SJCRH30 (cell line): Measurements from ENCODE around the gene GRID1. TPM values are rescaled to one million over a fixed set of nuclear protein-coding genes. Genes with fewer than 3 reads are reported as not detected.

ENCODE experiments used
- DNase-seq, 2 experiments: peaks; one replicate each; pipeline ENCODE4 v3.0.0-alpha.2; 2015 to 2020
- H3K27ac ChIP-seq: fragments of 250-450 bp; sonication (Bioruptor Pico); 2 replicates; pipeline ENCODE4 v1.5.1; 2020; ENCODE audit warnings: mild to moderate bottlenecking, moderate library complexity
- H3K27me3 ChIP-seq: fragments of 250-450 bp; sonication (Bioruptor Pico); 2 replicates; pipeline ENCODE4 v1.5.1; 2020; ENCODE audit warnings: mild to moderate bottlenecking, moderate library complexity
- H3K36me3 ChIP-seq: fragments of 250-450 bp; sonication (Bioruptor Pico); 2 replicates; pipeline ENCODE4 v1.5.1; 2020; ENCODE audit warnings: mild to moderate bottlenecking, moderate library complexity
- H3K4me1 ChIP-seq: fragments of 250-450 bp; sonication (Bioruptor Pico); 2 replicates; pipeline ENCODE4 v1.5.1; 2020; ENCODE audit warnings: mild to moderate bottlenecking, moderate library complexity
- H3K4me3 ChIP-seq: fragments of 250-450 bp; sonication (Bioruptor Pico); 2 replicates; pipeline ENCODE4 v1.5.1; 2020; ENCODE audit warnings: mild to moderate bottlenecking, moderate library complexity
- H3K9me3 ChIP-seq: fragments of 250-450 bp; sonication (Bioruptor Pico); replicated peaks from 2 replicates; pipeline ENCODE4 v1.5.1; 2020; ENCODE audit warnings: mild to moderate bottlenecking, moderate library complexity
- total RNA-seq: library from RNA; depleted of rRNA; stranded (reverse); fragments of >200 nt; shearing (Covaris generic); gene quantifications from 2 replicates; pipeline ENCODE4 v1.2.3, GENCODE V29; 2014; rRNA removed

The GRID1 gene
- total RNA-seq, 1 experiment from 2014 or later: not detected

DNA sequence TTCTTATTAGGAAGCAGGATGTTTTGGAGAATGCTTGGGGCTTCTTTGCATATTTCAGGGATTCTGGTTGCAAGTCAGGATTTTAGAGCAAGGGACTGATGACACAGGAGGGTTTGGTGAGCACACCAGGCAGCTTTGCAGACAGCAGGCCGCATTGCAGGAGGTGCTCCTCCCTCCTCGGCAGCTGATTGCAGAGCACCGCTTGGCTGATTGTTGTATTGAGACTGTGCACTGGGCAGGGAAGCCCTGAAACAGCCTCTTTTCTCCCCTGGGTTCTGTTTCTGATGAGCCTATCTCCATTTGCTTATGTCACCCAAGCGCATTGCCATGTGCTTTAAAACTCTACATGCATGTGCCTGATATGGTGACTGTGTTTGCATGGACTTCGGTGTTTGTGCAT, 769.6 kb downstream of the GRID1 start:
- no peaks in the 10 kb centered on the region for H3K4me1 ChIP-seq
- H3K36me3 ChIP-seq: no peaks in the 10 kb centered on the region
- no peaks in the 10 kb centered on the region for H3K9me3 ChIP-seq
- no peaks in the 10 kb centered on the region for H3K27me3 ChIP-seq
- DNase-seq: no peak
- H3K27ac ChIP-seq: no peak overlapping the region
- H3K4me3 ChIP-seq: no peak overlapping the region

GRCh38 chr10:85596389-85596788, 770.2 kb downstream of the GRID1 start:
- H3K36me3 ChIP-seq: no peaks in the 10 kb centered on the region
- no peaks in the 10 kb centered on the region for H3K27me3 ChIP-seq
- H3K9me3 ChIP-seq: no peaks in the 10 kb centered on the region
- H3K4me3 ChIP-seq: no peak overlapping the region
- H3K27ac ChIP-seq: no peak overlapping the region
- DNase-seq: no peak
- H3K4me1 ChIP-seq: no peaks in the 10 kb centered on the region

- no peak overlapping the region for H3K4me3 ChIP-seq
- no peak for DNase-seq
- no peaks in the 10 kb centered on the region for H3K9me3 ChIP-seq
- no peaks in the 10 kb centered on the region for H3K27me3 ChIP-seq
- no peak overlapping the region for H3K27ac ChIP-seq
- H3K4me1 ChIP-seq: no peaks in the 10 kb centered on the region
- H3K36me3 ChIP-seq: no peaks in the 10 kb centered on the region
Observed at GRCh38 chr10:85594239-85594638, 772.4 kb downstream of the GRID1 start.

GRCh38 chr10:85593226-85593772, 773.3 kb downstream of the GRID1 start:
- Histone ChIP-seq H3K4me1 (no peaks in the 10 kb centered on the region), H3K9me3 (no peaks in the 10 kb centered on the region), H3K27me3 (no peaks in the 10 kb centered on the region), H3K27ac (no peak overlapping the region), H3K4me3 (no peak overlapping the region), H3K36me3 (no peaks in the 10 kb centered on the region)
- no peak for DNase-seq

DNA sequence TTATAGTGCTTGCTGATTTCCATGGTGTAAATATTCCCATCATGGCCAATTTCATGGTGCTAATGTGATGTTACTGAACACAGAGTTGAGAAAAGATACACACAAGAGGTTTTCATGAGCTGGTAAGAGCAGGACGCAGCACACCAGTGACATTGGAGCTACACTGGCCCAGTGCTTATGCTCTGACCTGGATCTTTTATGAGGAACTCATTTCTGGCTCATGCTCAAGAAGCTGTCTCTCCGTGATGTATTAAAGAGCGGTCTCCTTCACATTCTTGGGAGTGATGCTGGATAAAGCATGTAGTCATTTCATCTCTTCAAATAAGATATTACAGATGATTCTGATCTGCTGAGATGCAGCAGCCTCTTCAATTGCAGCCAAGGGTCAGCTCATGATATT, 785.2 kb downstream of the GRID1 start:
- no peak for DNase-seq
- Histone ChIP-seq H3K9me3 (no peaks in the 10 kb centered on the region), H3K4me3 (no peak overlapping the region), H3K27ac (no peak overlapping the region), H3K4me1 (no peaks in the 10 kb centered on the region), H3K36me3 (no peaks in the 10 kb centered on the region), H3K27me3 (no peaks in the 10 kb centered on the region)

- no peaks in the 10 kb centered on the region for H3K4me1 ChIP-seq
- no peaks in the 10 kb centered on the region for H3K9me3 ChIP-seq
- H3K27ac ChIP-seq: no peak overlapping the region
- H3K27me3 ChIP-seq: no peaks in the 10 kb centered on the region
- no peak overlapping the region for H3K4me3 ChIP-seq
- no peak for DNase-seq
- no peaks in the 10 kb centered on the region for H3K36me3 ChIP-seq
Observed at GRCh38 chr10:85580585-85580984, 786.0 kb downstream of the GRID1 start.

DNA sequence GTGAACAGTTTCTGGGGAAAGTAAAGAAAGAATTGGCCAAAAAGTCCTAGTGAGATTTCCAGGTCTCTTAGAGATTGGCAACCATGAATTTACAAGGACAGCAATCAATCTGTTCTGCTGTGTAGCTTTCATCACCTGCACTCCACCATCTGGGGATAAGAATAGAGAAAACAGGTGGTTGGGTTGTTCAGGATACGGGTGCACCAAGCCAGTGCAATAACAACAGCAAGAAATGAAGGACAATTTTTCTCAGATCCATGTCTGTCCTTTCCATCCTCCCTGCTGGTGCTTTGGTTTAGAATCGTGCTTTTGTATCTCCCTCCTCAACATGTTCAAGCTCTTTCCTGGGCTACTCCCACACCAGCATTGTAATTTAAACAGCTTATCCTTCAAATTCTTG, 787.7 kb downstream of the GRID1 start:
- Histone ChIP-seq H3K9me3 (no peaks in the 10 kb centered on the region), H3K36me3 (no peaks in the 10 kb centered on the region), H3K27me3 (no peaks in the 10 kb centered on the region), H3K27ac (no peak overlapping the region), H3K4me3 (no peak overlapping the region), H3K4me1 (no peaks in the 10 kb centered on the region)
- DNase-seq: no peak

- Histone ChIP-seq H3K4me3 (no peak overlapping the region), H3K9me3 (no peaks in the 10 kb centered on the region), H3K27ac (no peak overlapping the region), H3K36me3 (no peaks in the 10 kb centered on the region), H3K27me3 (no peaks in the 10 kb centered on the region), H3K4me1 (no peaks in the 10 kb centered on the region)
- no peak for DNase-seq
Observed at GRCh38 chr10:85575441-85575840, 791.2 kb downstream of the GRID1 start.

DNA sequence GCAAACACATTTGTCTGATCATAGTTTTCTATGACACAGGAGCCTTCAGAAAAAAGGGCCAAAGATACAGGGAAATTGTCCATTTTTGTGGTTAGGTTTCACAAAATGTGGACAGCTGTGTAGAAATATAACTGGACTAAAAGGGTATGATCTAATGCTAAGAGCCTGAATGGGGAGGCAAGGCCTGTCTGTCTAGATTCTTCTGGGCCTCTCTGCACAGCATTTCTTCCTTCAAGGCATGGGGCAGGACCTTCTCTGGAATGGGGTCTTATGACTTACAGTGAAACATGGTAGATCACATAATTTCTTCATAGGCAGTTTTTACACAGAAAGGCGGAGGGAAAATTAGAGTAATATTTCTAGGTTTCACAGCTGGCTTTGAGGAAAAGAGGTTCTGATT, 795.7 kb downstream of the GRID1 start:
- no peak overlapping the region for H3K4me3 ChIP-seq
- H3K27me3 ChIP-seq: no peaks in the 10 kb centered on the region
- no peak for DNase-seq
- H3K4me1 ChIP-seq: no peaks in the 10 kb centered on the region
- H3K27ac ChIP-seq: no peak overlapping the region
- H3K9me3 ChIP-seq: no peaks in the 10 kb centered on the region
- no peaks in the 10 kb centered on the region for H3K36me3 ChIP-seq

- no peak for DNase-seq
- H3K36me3 ChIP-seq: no peaks in the 10 kb centered on the region
Observed at GRCh38 chr10:85565381-85565780, 801.2 kb downstream of the GRID1 start.

GRCh38 chr10:85558533-85558932, 808.1 kb downstream of the GRID1 start:
- no peak for DNase-seq
- no peak overlapping the region for H3K27ac ChIP-seq
- no peaks in the 10 kb centered on the region for H3K27me3 ChIP-seq
- no peaks in the 10 kb centered on the region for H3K9me3 ChIP-seq
- H3K4me3 ChIP-seq: no peak overlapping the region
- no peaks in the 10 kb centered on the region for H3K36me3 ChIP-seq
- no peaks in the 10 kb centered on the region for H3K4me1 ChIP-seq

More at GRCh38 chr10:85565381-85565780, 801.2 kb downstream of the GRID1 start:
- H3K4me3 ChIP-seq: no peak overlapping the region
- H3K27ac ChIP-seq: no peak overlapping the region
- H3K27me3 ChIP-seq: no peaks in the 10 kb centered on the region
- no peaks in the 10 kb centered on the region for H3K9me3 ChIP-seq
- H3K4me1 ChIP-seq: no peaks in the 10 kb centered on the region

DNA sequence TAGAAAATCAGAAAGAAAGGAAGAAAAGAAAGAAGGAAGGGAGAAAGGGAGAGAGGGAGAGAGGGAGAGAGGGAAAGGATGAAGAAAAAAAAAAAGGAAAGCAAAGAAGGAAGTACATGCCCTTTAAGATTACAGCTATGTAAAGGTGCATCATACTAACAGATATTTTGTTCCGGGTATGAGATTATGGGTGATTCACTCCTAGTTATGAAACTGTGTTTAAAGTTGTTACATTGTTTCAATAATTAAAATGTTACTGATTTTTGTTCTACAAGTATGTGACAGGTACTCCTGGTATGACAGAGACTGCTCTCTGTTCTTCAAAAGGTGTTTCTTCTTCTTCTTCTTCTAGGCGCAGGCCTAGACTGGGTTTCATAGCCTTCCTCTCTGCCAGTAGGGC, 808.9 kb downstream of the GRID1 start:
- Histone ChIP-seq H3K9me3 (no peaks in the 10 kb centered on the region), H3K4me1 (no peaks in the 10 kb centered on the region), H3K27me3 (no peaks in the 10 kb centered on the region), H3K36me3 (no peaks in the 10 kb centered on the region), H3K4me3 (no peak overlapping the region), H3K27ac (no peak overlapping the region)
- no peak for DNase-seq

- Histone ChIP-seq H3K9me3 (no peaks in the 10 kb centered on the region), H3K36me3 (no peaks in the 10 kb centered on the region), H3K27me3 (no peaks in the 10 kb centered on the region), H3K4me1 (no peaks in the 10 kb centered on the region), H3K27ac (no peak overlapping the region), H3K4me3 (no peak overlapping the region)
- no peak for DNase-seq
Observed at GRCh38 chr10:85557077-85557476, 809.5 kb downstream of the GRID1 start.

Other genes with a start within 250 kb of the GRID1 start
- gene WAPL, start 155.0 kb upstream of the GRID1 start, total RNA-seq: 35.4 and 38.0 TPM in 2 replicates